ENCODE results near the gene B4GALT2.

GRCh38 chr1:44034976-44035716 lies 56.1 kb downstream of the B4GALT2 start:
- TF ChIP-seq GATA2 (CRISPR knock-in tag; IDR thresholded peaks at IDR 0.05): no peak
- no peak for TF ChIP-seq CTCF (IDR thresholded peaks at IDR 0.05)
- TF ChIP-seq, protein P1, sequence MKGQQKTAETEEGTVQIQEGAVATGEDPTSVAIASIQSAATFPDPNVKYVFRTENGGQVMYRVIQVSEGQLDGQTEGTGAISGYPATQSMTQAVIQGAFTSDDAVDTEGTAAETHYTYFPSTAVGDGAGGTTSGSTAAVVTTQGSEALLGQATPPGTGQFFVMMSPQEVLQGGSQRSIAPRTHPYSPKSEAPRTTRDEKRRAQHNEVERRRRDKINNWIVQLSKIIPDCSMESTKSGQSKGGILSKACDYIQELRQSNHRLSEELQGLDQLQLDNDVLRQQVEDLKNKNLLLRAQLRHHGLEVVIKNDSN (IDR thresholded peaks at IDR 0.05; ENCODE audit: borderline replicate concordance, low read depth): no peak
- TF ChIP-seq YY1 (IDR thresholded peaks at IDR 0.05; ENCODE audit: low read depth): no peak
- TF ChIP-seq TCF12 (IDR thresholded peaks at IDR 0.05): no peak
- TF ChIP-seq SMC3 (IDR thresholded peaks at IDR 0.05; ENCODE audit: low read depth, low read length): no peak
- no peak for TF ChIP-seq GABPA (IDR thresholded peaks at IDR 0.05; ENCODE audit: low read depth)
- TF ChIP-seq, protein P2, sequence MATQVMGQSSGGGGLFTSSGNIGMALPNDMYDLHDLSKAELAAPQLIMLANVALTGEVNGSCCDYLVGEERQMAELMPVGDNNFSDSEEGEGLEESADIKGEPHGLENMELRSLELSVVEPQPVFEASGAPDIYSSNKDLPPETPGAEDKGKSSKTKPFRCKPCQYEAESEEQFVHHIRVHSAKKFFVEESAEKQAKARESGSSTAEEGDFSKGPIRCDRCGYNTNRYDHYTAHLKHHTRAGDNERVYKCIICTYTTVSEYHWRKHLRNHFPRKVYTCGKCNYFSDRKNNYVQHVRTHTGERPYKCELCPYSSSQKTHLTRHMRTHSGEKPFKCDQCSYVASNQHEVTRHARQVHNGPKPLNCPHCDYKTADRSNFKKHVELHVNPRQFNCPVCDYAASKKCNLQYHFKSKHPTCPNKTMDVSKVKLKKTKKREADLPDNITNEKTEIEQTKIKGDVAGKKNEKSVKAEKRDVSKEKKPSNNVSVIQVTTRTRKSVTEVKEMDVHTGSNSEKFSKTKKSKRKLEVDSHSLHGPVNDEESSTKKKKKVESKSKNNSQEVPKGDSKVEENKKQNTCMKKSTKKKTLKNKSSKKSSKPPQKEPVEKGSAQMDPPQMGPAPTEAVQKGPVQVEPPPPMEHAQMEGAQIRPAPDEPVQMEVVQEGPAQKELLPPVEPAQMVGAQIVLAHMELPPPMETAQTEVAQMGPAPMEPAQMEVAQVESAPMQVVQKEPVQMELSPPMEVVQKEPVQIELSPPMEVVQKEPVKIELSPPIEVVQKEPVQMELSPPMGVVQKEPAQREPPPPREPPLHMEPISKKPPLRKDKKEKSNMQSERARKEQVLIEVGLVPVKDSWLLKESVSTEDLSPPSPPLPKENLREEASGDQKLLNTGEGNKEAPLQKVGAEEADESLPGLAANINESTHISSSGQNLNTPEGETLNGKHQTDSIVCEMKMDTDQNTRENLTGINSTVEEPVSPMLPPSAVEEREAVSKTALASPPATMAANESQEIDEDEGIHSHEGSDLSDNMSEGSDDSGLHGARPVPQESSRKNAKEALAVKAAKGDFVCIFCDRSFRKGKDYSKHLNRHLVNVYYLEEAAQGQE (IDR thresholded peaks at IDR 0.05; ENCODE audit: low read depth, low read length): no peak
- no peak for TF ChIP-seq CHD2 (IDR thresholded peaks at IDR 0.05; ENCODE audit: low read length, partially characterized antibody)
- no peak for TF ChIP-seq POLR2AphosphoS5 (IDR thresholded peaks at IDR 0.05; ENCODE audit: low read depth, low read length)
- TF ChIP-seq RXRA (IDR thresholded peaks at IDR 0.05; ENCODE audit: borderline replicate concordance, low read depth): no peak
